Nephron (organoid): ENCODE measurements around the gene GIGYF1.

Experiments
- H3K27ac Mint-ChIP-seq, 3 experiments: 2 replicates each; pipeline ENCODE4 v1.8.0; 2020; ENCODE audit warnings: mixed read lengths in 3 of 3, mild to moderate bottlenecking in 2 of 3, moderate library complexity in 1 of 3
- H3K27me3 Mint-ChIP-seq: 2 replicates; pipeline ENCODE4 v1.8.0; 2021; ENCODE audit warnings: low read depth, mild to moderate bottlenecking, moderate library complexity, mixed read lengths
- H3K36me3 Mint-ChIP-seq: 2 replicates; pipeline ENCODE4 v1.8.0; 2020; ENCODE audit warnings: low read depth, mixed read lengths
- H3K4me1 Mint-ChIP-seq: 2 replicates; pipeline ENCODE4 v1.8.0; 2020; ENCODE audit warnings: mixed read lengths
- H3K4me3 Mint-ChIP-seq, 3 experiments: 2 replicates each; pipeline ENCODE4 v1.8.0; 2020; ENCODE audit warnings: mild to moderate bottlenecking in 3 of 3, mixed read lengths in 3 of 3, moderate library complexity in 2 of 3
- H3K9me3 Mint-ChIP-seq: 2 replicates; pipeline ENCODE4 v1.8.0; 2020; ENCODE audit warnings: mixed read lengths
- TF ChIP-seq, protein P1 (sequence below), 3 experiments: fragments of 200-600 bp; sonication (generic); IDR thresholded peaks; one replicate each; pipeline ENCODE4 v1.5.0; 2021; ENCODE audit warnings: antibody characterized with exemption in 3 of 3; ENCODE audit not compliant: unreplicated experiment in 3 of 3

The GIGYF1 gene, protein sequence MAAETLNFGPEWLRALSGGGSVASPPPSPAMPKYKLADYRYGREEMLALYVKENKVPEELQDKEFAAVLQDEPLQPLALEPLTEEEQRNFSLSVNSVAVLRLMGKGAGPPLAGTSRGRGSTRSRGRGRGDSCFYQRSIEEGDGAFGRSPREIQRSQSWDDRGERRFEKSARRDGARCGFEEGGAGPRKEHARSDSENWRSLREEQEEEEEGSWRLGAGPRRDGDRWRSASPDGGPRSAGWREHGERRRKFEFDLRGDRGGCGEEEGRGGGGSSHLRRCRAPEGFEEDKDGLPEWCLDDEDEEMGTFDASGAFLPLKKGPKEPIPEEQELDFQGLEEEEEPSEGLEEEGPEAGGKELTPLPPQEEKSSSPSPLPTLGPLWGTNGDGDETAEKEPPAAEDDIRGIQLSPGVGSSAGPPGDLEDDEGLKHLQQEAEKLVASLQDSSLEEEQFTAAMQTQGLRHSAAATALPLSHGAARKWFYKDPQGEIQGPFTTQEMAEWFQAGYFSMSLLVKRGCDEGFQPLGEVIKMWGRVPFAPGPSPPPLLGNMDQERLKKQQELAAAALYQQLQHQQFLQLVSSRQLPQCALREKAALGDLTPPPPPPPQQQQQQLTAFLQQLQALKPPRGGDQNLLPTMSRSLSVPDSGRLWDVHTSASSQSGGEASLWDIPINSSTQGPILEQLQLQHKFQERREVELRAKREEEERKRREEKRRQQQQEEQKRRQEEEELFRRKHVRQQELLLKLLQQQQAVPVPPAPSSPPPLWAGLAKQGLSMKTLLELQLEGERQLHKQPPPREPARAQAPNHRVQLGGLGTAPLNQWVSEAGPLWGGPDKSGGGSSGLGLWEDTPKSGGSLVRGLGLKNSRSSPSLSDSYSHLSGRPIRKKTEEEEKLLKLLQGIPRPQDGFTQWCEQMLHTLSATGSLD (N-terminal part only)

GRCh38 chr7:100694098-100694745 is at the start of gene GIGYF1:
Gene GIGYF1, minus strand, starts transcription at chr7:100694250. Its CDS starts 6,012 bp downstream, at chr7:100688238.
- peaks cover 5% of the 10 kb centered on the region for H3K27me3 Mint-ChIP-seq
- no peaks in the 10 kb centered on the region for H3K9me3 Mint-ChIP-seq
- H3K36me3 Mint-ChIP-seq, result peaks cover 4% of the 10 kb centered on the region
- peak within 1 kb of the TSS; percentile 96 to 99 (median 97) for H3K4me3 Mint-ChIP-seq
- TF ChIP-seq, protein P1, sequence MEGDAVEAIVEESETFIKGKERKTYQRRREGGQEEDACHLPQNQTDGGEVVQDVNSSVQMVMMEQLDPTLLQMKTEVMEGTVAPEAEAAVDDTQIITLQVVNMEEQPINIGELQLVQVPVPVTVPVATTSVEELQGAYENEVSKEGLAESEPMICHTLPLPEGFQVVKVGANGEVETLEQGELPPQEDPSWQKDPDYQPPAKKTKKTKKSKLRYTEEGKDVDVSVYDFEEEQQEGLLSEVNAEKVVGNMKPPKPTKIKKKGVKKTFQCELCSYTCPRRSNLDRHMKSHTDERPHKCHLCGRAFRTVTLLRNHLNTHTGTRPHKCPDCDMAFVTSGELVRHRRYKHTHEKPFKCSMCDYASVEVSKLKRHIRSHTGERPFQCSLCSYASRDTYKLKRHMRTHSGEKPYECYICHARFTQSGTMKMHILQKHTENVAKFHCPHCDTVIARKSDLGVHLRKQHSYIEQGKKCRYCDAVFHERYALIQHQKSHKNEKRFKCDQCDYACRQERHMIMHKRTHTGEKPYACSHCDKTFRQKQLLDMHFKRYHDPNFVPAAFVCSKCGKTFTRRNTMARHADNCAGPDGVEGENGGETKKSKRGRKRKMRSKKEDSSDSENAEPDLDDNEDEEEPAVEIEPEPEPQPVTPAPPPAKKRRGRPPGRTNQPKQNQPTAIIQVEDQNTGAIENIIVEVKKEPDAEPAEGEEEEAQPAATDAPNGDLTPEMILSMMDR (IDR thresholded peaks at IDR 0.05; ENCODE audit: unreplicated experiment in 3 of 3), result no peak
- peaks cover 26% of the 10 kb centered on the region for H3K4me1 Mint-ChIP-seq
- peak within 1 kb of the TSS; percentile 91 to 98 (median 97) for H3K27ac Mint-ChIP-seq

DNA sequence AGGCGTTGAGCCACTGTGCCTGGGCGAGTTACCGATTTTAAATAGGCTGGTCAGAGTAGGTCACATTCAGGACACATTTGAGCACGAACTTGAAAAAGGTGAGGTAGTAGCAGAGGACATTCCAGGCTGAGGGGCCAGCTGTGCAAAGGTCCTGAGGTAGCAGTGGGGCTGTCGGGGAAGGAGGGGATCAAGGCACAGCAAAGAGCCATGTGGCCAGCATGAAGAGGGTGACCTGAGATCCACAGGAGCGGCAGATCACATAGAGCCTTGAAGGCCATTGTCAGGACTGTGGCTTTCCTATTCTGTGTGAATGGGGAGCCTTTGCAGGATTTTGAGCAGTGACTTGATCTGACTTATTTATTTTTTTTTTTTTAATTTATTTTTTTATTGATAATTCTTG is 45.9 kb upstream of the GIGYF1 start:
- TF ChIP-seq, protein P1 (IDR thresholded peaks at IDR 0.05; ENCODE audit: unreplicated experiment in 3 of 3), result no peak
- Mint-ChIP-seq H3K4me1 (no peaks in the 10 kb centered on the region), H3K9me3 (peaks cover 14% of the 10 kb centered on the region), H3K36me3 (peaks cover 9% of the 10 kb centered on the region), H3K27me3 (peaks cover 4% of the 10 kb centered on the region), H3K4me3 (no peak overlapping the region), H3K27ac (no peak overlapping the region)

- Mint-ChIP-seq H3K27ac (no peak overlapping the region), H3K9me3 (peaks cover 6% of the 10 kb centered on the region), H3K4me3 (no peak overlapping the region), H3K4me1 (no peaks in the 10 kb centered on the region), H3K36me3 (peaks cover 3% of the 10 kb centered on the region), H3K27me3 (peaks cover 4% of the 10 kb centered on the region)
- TF ChIP-seq, protein P1 (IDR thresholded peaks at IDR 0.05; ENCODE audit: unreplicated experiment in 3 of 3), result no peak
These were observed 42.6 kb upstream of the GIGYF1 start for GRCh38 chr7:100736671-100737070.

- H3K27me3 Mint-ChIP-seq, result peaks cover 4% of the 10 kb centered on the region
- H3K27ac Mint-ChIP-seq, result no peak overlapping the region
- TF ChIP-seq, protein P1 (IDR thresholded peaks at IDR 0.05; ENCODE audit: unreplicated experiment in 3 of 3), result no peak
- no peak overlapping the region for H3K4me3 Mint-ChIP-seq
- H3K4me1 Mint-ChIP-seq, result no peaks in the 10 kb centered on the region
- peaks cover 3% of the 10 kb centered on the region for H3K36me3 Mint-ChIP-seq
- peaks cover 6% of the 10 kb centered on the region for H3K9me3 Mint-ChIP-seq
These were observed 41.7 kb upstream of the GIGYF1 start for GRCh38 chr7:100735730-100736129.

DNA sequence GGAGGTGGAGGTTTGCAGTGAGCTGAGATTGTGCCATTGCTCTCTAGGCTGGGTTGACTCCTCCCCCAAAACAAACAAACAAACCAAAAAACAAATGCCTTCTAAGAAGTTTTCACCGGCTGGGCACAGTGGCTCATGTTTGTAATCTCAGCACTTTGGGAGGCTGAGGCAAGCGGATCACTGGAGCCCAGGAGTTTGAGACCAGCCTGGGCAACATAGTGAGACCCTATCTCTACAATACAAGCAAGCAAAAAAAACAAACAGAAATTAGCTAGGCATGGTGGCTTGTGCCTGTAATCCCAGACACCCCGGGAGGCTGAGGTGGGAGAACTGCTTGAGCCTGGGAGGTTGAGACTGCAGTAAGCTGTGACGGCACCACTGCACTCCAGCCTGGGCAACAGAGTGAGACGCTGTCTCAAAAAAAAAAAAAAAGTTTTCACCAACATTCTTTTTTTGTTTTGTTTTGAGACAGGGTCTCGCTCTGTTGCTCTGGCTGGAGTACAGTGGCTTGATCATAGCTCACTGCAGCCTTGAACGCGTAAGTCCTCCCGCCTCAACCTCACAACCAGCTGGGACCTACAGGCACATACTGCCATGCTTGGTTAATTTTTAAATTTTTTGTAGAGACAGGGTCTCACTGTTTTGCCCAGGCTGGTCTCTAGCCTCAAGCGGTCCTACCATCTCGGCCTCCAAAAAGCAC is 38.0 kb upstream of the GIGYF1 start:
- Mint-ChIP-seq H3K4me3 (no peak overlapping the region), H3K27me3 (peaks cover 21% of the 10 kb centered on the region), H3K36me3 (no peaks in the 10 kb centered on the region), H3K4me1 (no peaks in the 10 kb centered on the region), H3K9me3 (no peaks in the 10 kb centered on the region), H3K27ac (no peak overlapping the region)
- TF ChIP-seq, protein P1 (IDR thresholded peaks at IDR 0.05; ENCODE audit: unreplicated experiment in 3 of 3), result no peak
